WTC11 (cell line): ENCODE results near the gene ADAMTS2. TPM values are rescaled to one million over a fixed set of nuclear protein-coding genes. Genes with fewer than 3 reads are reported as not detected.
A peak's percentile ranks its signal among the peaks of the same experiment; 100 is the strongest.

ENCODE experiments used
- ATAC-seq: fragments of 200-7000 bp; cut with Tn5 transposase; 2 replicates; pipeline ENCODE4 v1.10.0; 2021; ENCODE audit warnings: mild to moderate bottlenecking, moderate library complexity
- CTCF ChIA-PET: fragments of 300-600 bp; sonication (Branson Sonifier 250); formaldehyde crosslinking; loops from one replicate; lab custom pipeline; 2021; ENCODE audit warnings: antibody characterized with exemption; lab: Charles Lee
- POLR2A ChIA-PET: fragments of 350-600 bp; sonication (Branson Sonifier 250); formaldehyde crosslinking; loops from one replicate; lab custom pipeline; 2021; ENCODE audit warnings: antibody characterized with exemption; lab: Charles Lee
- DNase-seq: peaks from one replicate; pipeline ENCODE4 v3.0.0; 2021; ENCODE audit warnings: low spot score
- H3K27ac Mint-ChIP-seq: 2 replicates; pipeline ENCODE4 v1.8.0; 2021; ENCODE audit warnings: mixed read lengths
- H3K27me3 Mint-ChIP-seq: 2 replicates; pipeline ENCODE4 v1.8.0; 2021; ENCODE audit warnings: low read depth, mild to moderate bottlenecking, moderate library complexity, mixed read lengths
- H3K36me3 Mint-ChIP-seq: 2 replicates; pipeline ENCODE4 v1.8.0; 2021; ENCODE audit warnings: mixed read lengths
- H3K4me1 Mint-ChIP-seq: 2 replicates; pipeline ENCODE4 v1.8.0; 2022; ENCODE audit warnings: mixed read lengths
- H3K4me3 Mint-ChIP-seq: 2 replicates; pipeline ENCODE4 v1.8.0; 2021; ENCODE audit warnings: mild to moderate bottlenecking, moderate library complexity, mixed read lengths
- H3K9me3 Mint-ChIP-seq: 2 replicates; pipeline ENCODE4 v1.8.0; 2021; ENCODE audit warnings: mixed read lengths
- AR ChIP-seq: fragments of 250-450 bp; sonication (Bioruptor Pico); IDR thresholded peaks from 2 replicates; pipeline ENCODE4 v1.9.0; 2021; ENCODE audit warnings: mild to moderate bottlenecking
- ATF1 ChIP-seq: sonication (generic); formaldehyde crosslinking; IDR thresholded peaks from 2 replicates; pipeline ENCODE4 v1.8.1; 2023; ENCODE audit warnings: mild to moderate bottlenecking, moderate library complexity, missing genetic modification reagents
- ESRRA ChIP-seq: sonication (generic); formaldehyde crosslinking; IDR thresholded peaks from 2 replicates; pipeline ENCODE4 v1.8.1; 2022; ENCODE audit warnings: mild to moderate bottlenecking, missing genetic modification reagents, borderline replicate concordance
- JUN ChIP-seq: sonication (generic); formaldehyde crosslinking; IDR thresholded peaks from 2 replicates; pipeline ENCODE4 v1.8.0; 2023; ENCODE audit warnings: mild to moderate bottlenecking, missing genetic modification reagents
- KAT7 ChIP-seq: sonication (generic); formaldehyde crosslinking; IDR thresholded peaks from 2 replicates; pipeline ENCODE4 v1.8.1; 2023; ENCODE audit warnings: missing genetic modification reagents, mild to moderate bottlenecking, borderline replicate concordance
- NFYB ChIP-seq: sonication (generic); formaldehyde crosslinking; conservative IDR thresholded peaks from 2 replicates; pipeline ENCODE4 v1.8.0; 2022; ENCODE audit warnings: low read depth, missing genetic modification reagents
- NR3C1 ChIP-seq: sonication (generic); formaldehyde crosslinking; conservative IDR thresholded peaks from 2 replicates; pipeline ENCODE4 v1.8.1; 2023; ENCODE audit warnings: low read depth, mild to moderate bottlenecking, missing genetic modification reagents
- OVOL2 ChIP-seq: fragments of 250-450 bp; sonication (Bioruptor Pico); IDR thresholded peaks from 2 replicates; pipeline ENCODE4 v1.9.0; 2021; ENCODE audit warnings: mild to moderate bottlenecking, borderline replicate concordance
- SMAD4 ChIP-seq: sonication (generic); formaldehyde crosslinking; IDR thresholded peaks from 2 replicates; pipeline ENCODE4 v1.8.0; 2022; ENCODE audit warnings: mild to moderate bottlenecking, missing genetic modification reagents
- TEAD1 ChIP-seq: sonication (generic); formaldehyde crosslinking; IDR thresholded peaks from 2 replicates; pipeline ENCODE4 v1.8.0; 2022; ENCODE audit warnings: mild to moderate bottlenecking, missing genetic modification reagents
- ZNF232 ChIP-seq: sonication (generic); formaldehyde crosslinking; IDR thresholded peaks from 2 replicates; pipeline ENCODE4 v1.8.0; 2022; ENCODE audit warnings: mild to moderate bottlenecking, missing genetic modification reagents
- ZSCAN18 ChIP-seq: fragments of 250-450 bp; sonication (Bioruptor Pico); IDR thresholded peaks from 2 replicates; pipeline ENCODE4 v2.1.2; 2022; ENCODE audit warnings: mild to moderate bottlenecking, moderate library complexity
- total RNA-seq: library from RNA; stranded (reverse); gene quantifications from 3 replicates; pipeline ENCODE4 v1.2.3, GENCODE V29; 2021
- TF ChIP-seq, protein P1 (sequence below): sonication (generic); formaldehyde crosslinking; IDR thresholded peaks from 2 replicates; pipeline ENCODE4 v1.8.0; 2023; ENCODE audit warnings: missing genetic modification reagents
- TF ChIP-seq, protein P2 (sequence below): sonication (generic); formaldehyde crosslinking; IDR thresholded peaks from 2 replicates; pipeline ENCODE4 v1.8.1; 2023; ENCODE audit warnings: mild to moderate bottlenecking, missing genetic modification reagents, borderline replicate concordance
- TF ChIP-seq, protein P3 (sequence below): sonication (generic); formaldehyde crosslinking; IDR thresholded peaks from 2 replicates; pipeline ENCODE4 v1.8.0; 2022; ENCODE audit warnings: mild to moderate bottlenecking, missing genetic modification reagents
- TF ChIP-seq, protein P4 (sequence below): sonication (generic); formaldehyde crosslinking; IDR thresholded peaks from 2 replicates; pipeline ENCODE4 v1.8.0; 2022; ENCODE audit warnings: mild to moderate bottlenecking, missing genetic modification reagents
- TF ChIP-seq, protein P5 (sequence below): sonication (generic); formaldehyde crosslinking; conservative IDR thresholded peaks from 2 replicates; pipeline ENCODE4 v1.8.1; 2022; ENCODE audit warnings: mild to moderate bottlenecking, missing genetic modification reagents
- TF ChIP-seq, protein P6 (sequence below): sonication (generic); formaldehyde crosslinking; IDR thresholded peaks from 2 replicates; pipeline ENCODE4 v1.8.1; 2023; ENCODE audit warnings: mild to moderate bottlenecking, missing genetic modification reagents
- TF ChIP-seq, protein P7 (sequence below): fragments of 250-450 bp; sonication (Bioruptor Pico); IDR thresholded peaks from 2 replicates; pipeline ENCODE4 v1.9.0; 2021; ENCODE audit warnings: moderate library complexity, mild to moderate bottlenecking, inconsistent platforms, borderline replicate concordance

ADAMTS2 gene
- total RNA-seq, 1 experiment from 2014 or later, result 11.2 TPM

GRCh38 chr5:179343719-179344430 lies 1.4 kb downstream of the ADAMTS2 start:
- Mint-ChIP-seq H3K9me3 (no peaks in the 10 kb centered on the region), H3K27me3 (peaks cover 58% of the 10 kb centered on the region), H3K4me3 (peak overlapping the region; percentile 75), H3K4me1 (peaks cover 24% of the 10 kb centered on the region), H3K36me3 (no peaks in the 10 kb centered on the region), H3K27ac (no peak overlapping the region)
- ChIA-PET POLR2A (no interaction called here), CTCF (interaction anchor here (0.6 to 2.7 kb wide), 27 partner anchors 10 to 325 kb away, joined by 3 to 12 read pairs (median 5); no protein-coding TSS in a partner anchor)
- ATAC-seq, result peak; percentile 77
- peak; percentile 90 for DNase-seq
- TF ChIP-seq ATF1 (CRISPR knock-in tag) (no peak), ZSCAN18 (no peak), NFYB (no peak), KAT7 (0 out of 2 replicates have a peak, but pooled peaks have one; percentile 45), JUN (CRISPR knock-in tag) (0 out of 2 replicates have a peak, but pooled peaks have one; percentile 18), TEAD1 (CRISPR knock-in tag) (0 out of 2 replicates have a peak, but pooled peaks have one; percentile 55), ZNF232 (CRISPR knock-in tag) (no peak), NR3C1 (CRISPR knock-in tag) (no peak), OVOL2 (CRISPR knock-in tag) (no peak), ESRRA (CRISPR knock-in tag) (no peak; the same call in 1 of the 2 replicates), SMAD4 (CRISPR knock-in tag) (peak; percentile 75; the same call in 1 of the 2 replicates), AR (CRISPR knock-in tag) (no peak)
- TF ChIP-seq, protein P1, sequence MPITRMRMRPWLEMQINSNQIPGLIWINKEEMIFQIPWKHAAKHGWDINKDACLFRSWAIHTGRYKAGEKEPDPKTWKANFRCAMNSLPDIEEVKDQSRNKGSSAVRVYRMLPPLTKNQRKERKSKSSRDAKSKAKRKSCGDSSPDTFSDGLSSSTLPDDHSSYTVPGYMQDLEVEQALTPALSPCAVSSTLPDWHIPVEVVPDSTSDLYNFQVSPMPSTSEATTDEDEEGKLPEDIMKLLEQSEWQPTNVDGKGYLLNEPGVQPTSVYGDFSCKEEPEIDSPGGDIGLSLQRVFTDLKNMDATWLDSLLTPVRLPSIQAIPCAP (CRISPR knock-in tag), result peak; percentile 5; the same call in 1 of the 2 replicates
- TF ChIP-seq, protein P2, sequence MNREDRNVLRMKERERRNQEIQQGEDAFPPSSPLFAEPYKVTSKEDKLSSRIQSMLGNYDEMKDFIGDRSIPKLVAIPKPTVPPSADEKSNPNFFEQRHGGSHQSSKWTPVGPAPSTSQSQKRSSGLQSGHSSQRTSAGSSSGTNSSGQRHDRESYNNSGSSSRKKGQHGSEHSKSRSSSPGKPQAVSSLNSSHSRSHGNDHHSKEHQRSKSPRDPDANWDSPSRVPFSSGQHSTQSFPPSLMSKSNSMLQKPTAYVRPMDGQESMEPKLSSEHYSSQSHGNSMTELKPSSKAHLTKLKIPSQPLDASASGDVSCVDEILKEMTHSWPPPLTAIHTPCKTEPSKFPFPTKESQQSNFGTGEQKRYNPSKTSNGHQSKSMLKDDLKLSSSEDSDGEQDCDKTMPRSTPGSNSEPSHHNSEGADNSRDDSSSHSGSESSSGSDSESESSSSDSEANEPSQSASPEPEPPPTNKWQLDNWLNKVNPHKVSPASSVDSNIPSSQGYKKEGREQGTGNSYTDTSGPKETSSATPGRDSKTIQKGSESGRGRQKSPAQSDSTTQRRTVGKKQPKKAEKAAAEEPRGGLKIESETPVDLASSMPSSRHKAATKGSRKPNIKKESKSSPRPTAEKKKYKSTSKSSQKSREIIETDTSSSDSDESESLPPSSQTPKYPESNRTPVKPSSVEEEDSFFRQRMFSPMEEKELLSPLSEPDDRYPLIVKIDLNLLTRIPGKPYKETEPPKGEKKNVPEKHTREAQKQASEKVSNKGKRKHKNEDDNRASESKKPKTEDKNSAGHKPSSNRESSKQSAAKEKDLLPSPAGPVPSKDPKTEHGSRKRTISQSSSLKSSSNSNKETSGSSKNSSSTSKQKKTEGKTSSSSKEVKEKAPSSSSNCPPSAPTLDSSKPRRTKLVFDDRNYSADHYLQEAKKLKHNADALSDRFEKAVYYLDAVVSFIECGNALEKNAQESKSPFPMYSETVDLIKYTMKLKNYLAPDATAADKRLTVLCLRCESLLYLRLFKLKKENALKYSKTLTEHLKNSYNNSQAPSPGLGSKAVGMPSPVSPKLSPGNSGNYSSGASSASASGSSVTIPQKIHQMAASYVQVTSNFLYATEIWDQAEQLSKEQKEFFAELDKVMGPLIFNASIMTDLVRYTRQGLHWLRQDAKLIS, result no peak
- TF ChIP-seq, protein P3, sequence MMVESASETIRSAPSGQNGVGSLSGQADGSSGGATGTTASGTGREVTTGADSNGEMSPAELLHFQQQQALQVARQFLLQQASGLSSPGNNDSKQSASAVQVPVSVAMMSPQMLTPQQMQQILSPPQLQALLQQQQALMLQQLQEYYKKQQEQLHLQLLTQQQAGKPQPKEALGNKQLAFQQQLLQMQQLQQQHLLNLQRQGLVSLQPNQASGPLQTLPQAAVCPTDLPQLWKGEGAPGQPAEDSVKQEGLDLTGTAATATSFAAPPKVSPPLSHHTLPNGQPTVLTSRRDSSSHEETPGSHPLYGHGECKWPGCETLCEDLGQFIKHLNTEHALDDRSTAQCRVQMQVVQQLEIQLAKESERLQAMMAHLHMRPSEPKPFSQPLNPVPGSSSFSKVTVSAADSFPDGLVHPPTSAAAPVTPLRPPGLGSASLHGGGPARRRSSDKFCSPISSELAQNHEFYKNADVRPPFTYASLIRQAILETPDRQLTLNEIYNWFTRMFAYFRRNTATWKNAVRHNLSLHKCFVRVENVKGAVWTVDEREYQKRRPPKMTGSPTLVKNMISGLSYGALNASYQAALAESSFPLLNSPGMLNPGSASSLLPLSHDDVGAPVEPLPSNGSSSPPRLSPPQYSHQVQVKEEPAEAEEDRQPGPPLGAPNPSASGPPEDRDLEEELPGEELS (CRISPR knock-in tag), result no peak
- TF ChIP-seq, protein P4, sequence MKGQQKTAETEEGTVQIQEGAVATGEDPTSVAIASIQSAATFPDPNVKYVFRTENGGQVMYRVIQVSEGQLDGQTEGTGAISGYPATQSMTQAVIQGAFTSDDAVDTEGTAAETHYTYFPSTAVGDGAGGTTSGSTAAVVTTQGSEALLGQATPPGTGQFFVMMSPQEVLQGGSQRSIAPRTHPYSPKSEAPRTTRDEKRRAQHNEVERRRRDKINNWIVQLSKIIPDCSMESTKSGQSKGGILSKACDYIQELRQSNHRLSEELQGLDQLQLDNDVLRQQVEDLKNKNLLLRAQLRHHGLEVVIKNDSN (CRISPR knock-in tag), result peak; percentile 85
- TF ChIP-seq, protein P5, sequence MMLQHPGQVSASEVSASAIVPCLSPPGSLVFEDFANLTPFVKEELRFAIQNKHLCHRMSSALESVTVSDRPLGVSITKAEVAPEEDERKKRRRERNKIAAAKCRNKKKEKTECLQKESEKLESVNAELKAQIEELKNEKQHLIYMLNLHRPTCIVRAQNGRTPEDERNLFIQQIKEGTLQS (CRISPR knock-in tag), result no peak
- TF ChIP-seq, protein P6, sequence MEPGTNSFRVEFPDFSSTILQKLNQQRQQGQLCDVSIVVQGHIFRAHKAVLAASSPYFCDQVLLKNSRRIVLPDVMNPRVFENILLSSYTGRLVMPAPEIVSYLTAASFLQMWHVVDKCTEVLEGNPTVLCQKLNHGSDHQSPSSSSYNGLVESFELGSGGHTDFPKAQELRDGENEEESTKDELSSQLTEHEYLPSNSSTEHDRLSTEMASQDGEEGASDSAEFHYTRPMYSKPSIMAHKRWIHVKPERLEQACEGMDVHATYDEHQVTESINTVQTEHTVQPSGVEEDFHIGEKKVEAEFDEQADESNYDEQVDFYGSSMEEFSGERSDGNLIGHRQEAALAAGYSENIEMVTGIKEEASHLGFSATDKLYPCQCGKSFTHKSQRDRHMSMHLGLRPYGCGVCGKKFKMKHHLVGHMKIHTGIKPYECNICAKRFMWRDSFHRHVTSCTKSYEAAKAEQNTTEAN (CRISPR knock-in tag), result 0 out of 2 replicates have a peak, but pooled peaks have one; percentile 36
- TF ChIP-seq, protein P7, sequence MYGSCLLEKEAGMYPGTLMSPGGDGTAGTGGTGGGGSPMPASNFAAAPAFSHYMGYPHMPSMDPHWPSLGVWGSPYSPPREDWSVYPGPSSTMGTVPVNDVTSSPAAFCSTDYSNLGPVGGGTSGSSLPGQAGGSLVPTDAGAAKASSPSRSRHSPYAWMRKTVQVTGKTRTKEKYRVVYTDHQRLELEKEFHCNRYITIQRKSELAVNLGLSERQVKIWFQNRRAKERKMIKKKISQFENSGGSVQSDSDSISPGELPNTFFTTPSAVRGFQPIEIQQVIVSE (CRISPR knock-in tag), result no peak
